SH-SY5Y (cell line): Measurements from ENCODE around the gene B3GAT1.

ENCODE experiments used
- GATA2 ChIP-seq: IDR thresholded peaks from 2 replicates; pipeline ENCODE4 v1.6.1; 2011; ENCODE audit warnings: mild to moderate bottlenecking, low read depth, low read length
- GATA3 ChIP-seq: IDR thresholded peaks from 2 replicates; pipeline ENCODE4 v1.6.1; 2011; ENCODE audit warnings: low read depth, mild to moderate bottlenecking, low read length, moderate library complexity

GRCh38 chr11:134399293-134399654 is 12.8 kb downstream of the B3GAT1 start:
- TF ChIP-seq GATA3, result no peak
- no peak for TF ChIP-seq GATA2
